ENCODE data around the gene NXPH2. TPM values are rescaled to one million over a fixed set of nuclear protein-coding genes. Genes with fewer than 3 reads are reported as not detected.

Gene NXPH2
- total and polyA plus RNA-seq, 9 of the 15 experiments (the other 6 are each of a cell fraction or from before 2014, with no cell fraction given) = not detected

- H3K79me2 ChIP-seq (ENCODE audit: control insufficient read depth, insufficient read depth, low read length) = no peaks in the 10 kb centered on the region
- TF ChIP-seq FOXA1 (IDR thresholded peaks at IDR 0.05; ENCODE audit: borderline replicate concordance) (no peak), POLR2G (IDR thresholded peaks at IDR 0.05; ENCODE audit: low read depth, low read length) (no peak), EZH2 (IDR thresholded peaks at IDR 0.05; ENCODE audit: borderline replicate concordance, low read depth, low read length) (no peak), ZNF232 (CRISPR knock-in tag; IDR thresholded peaks at IDR 0.05) (no peak), HOMEZ (CRISPR knock-in tag; IDR thresholded peaks at IDR 0.05) (no peak), KLF16 (IDR thresholded peaks at IDR 0.05) (no peak), BHLHE40 (IDR thresholded peaks at IDR 0.05; ENCODE audit: low read length) (no peak), CREB3 (tag; conservative IDR thresholded peaks at IDR 0.05; ENCODE audit: low read depth) (no peak), GTF2F1 (IDR thresholded peaks at IDR 0.05; ENCODE audit: low read depth, low read length) (no peak), SRSF7 (optimal IDR thresholded peaks at IDR 0.05; ENCODE audit: low read depth, low read length) (no peak), ZNF830 (CRISPR knock-in tag; IDR thresholded peaks at IDR 0.05) (no peak), PTRF (tag; IDR thresholded peaks at IDR 0.05) (no peak), PHF8 (IDR thresholded peaks at IDR 0.05; ENCODE audit: borderline replicate concordance, low read length) (no peak), HEY1 (CRISPR knock-in tag; IDR thresholded peaks at IDR 0.05; ENCODE audit: borderline replicate concordance) (no peak), HSF4 (CRISPR knock-in tag; IDR thresholded peaks at IDR 0.05; ENCODE audit: borderline replicate concordance) (no peak), GTF2B (IDR thresholded peaks at IDR 0.05; ENCODE audit: extremely low read depth, insufficient read length) (no peak)
- H3K4me3 ChIP-seq = no peak overlapping the region
- no peak overlapping the region for H3K27ac ChIP-seq (ENCODE audit: extremely low read depth, low read depth, low read length)
- no peak overlapping the region for H2AFZ ChIP-seq (ENCODE audit: low read depth, low read length)
- H3K4me1 ChIP-seq (replicated peaks in 1 of 2; ENCODE audit: control insufficient read depth in 2 of 2, insufficient read depth in 2 of 2, low read length in 2 of 2) = no peaks in the 10 kb centered on the region
- WGBS (ENCODE audit: insufficient coverage, low coverage, missing lambda C conversion rate) = 3% methylated on average over 2 of the region's 2 CpGs
- no peaks in the 10 kb centered on the region for H3K9me3 ChIP-seq (replicated peaks; ENCODE audit: control insufficient read depth, insufficient read depth, low read depth, low read length)
- BruUV-seq (replicated peaks) = no TSS peak
- H3K9ac ChIP-seq (ENCODE audit: insufficient read depth in 1 of 2, low read depth in 2 of 2, low read length in 2 of 2) = no peak overlapping the region
- CTCF ChIA-PET (ENCODE audit: low intra/inter-chr PET ratio) = no interaction called here
- FAIRE-seq (no peak), DNase-seq (ENCODE audit: extremely low read depth in 1 of 4, low spot score in 3 of 4) (no peak), ATAC-seq (no peak)
- no peak overlapping the region for H3K4me2 ChIP-seq (ENCODE audit: insufficient read depth, low read length)
- no peaks in the 10 kb centered on the region for H3K36me3 ChIP-seq (ENCODE audit: control insufficient read depth, insufficient read depth, low read length)
- intact Hi-C loops (cut with micrococcal nuclease) (no loop called here), in situ Hi-C loops (cut with MboI) (no loop called here)
- POLR2A ChIA-PET = no interaction called here
- no peaks in the 10 kb centered on the region for H3K9me1 ChIP-seq (ENCODE audit: control insufficient read depth, insufficient read depth, low read length)
- H3K27me3 ChIP-seq (ENCODE audit: control insufficient read depth in 2 of 2, insufficient read depth in 2 of 2, low read length in 2 of 2) = no peaks in the 10 kb centered on the region
- no peaks in the 10 kb centered on the region for H4K20me1 ChIP-seq (replicated peaks; ENCODE audit: control insufficient read depth, insufficient read depth, low read length)
Measured at GRCh38 chr2:138682163-138682562, 98.0 kb downstream of the NXPH2 start.
